GM19035 (cell line): Measurements from ENCODE around the gene OGDH.
A peak's percentile ranks its signal among the peaks of the same experiment; 100 is the strongest.

ENCODE experiments used
- ATAC-seq: cut with Tn5 transposase; IDR thresholded peaks from one replicate; pipeline ENCODE4 v1.9.1; 2021; ENCODE audit not compliant: unreplicated experiment

OGDH gene

DNA sequence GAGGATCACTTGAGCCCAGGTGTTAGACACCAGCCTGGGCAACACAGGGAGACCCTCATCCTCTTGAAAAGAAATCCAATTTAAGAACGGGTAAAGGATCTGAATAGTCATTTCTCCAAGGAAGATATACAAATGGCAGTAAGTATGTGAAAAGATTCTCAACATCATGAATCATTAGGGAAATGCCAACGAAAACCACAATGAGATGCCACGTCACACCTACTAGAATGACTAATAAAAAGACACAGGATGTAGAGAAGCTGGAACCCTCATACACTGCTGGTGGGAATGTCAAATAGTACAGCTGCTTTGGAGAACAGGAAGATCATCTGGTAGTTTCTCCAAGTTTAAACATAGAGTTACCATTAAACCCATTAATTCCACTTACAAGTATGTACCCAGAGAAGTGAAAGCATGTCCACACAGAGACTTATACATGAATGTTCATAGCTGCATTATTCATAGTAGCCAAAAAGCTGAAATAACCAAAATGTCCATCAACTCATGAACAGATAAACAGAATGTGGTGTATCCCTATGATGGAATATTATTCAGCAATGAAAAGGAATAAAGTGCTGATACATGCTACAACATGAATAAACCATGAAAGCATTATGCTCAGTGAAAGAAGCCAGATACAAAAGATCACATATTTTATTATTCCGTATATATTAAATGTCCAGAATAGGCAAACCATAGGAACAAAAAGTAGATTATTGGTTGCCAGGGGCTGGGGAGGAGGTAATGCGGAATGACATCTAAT is 129.2 kb downstream of the OGDH start:
- ATAC-seq: no peak

DNA sequence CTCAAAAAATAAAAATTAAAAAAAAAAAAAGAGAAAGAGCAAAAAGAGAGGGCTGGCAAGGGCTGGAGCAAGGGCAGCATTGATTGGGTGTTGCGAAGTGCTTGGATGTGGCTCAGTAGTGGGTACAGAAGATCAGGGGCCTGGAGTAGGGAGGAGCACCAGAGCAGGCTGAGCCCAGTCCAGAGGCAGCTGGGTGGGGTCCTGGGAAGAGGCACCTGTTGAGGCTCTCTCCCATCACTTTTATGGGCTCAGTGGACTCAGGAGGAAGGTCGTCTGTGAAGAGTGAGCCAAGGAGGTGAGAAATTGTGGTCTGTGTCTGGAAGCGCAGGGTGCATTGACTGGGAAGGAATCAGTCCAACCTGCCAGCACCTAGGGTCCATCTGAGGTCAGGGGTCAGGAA is 130.5 kb downstream of the OGDH start:
- no peak for ATAC-seq

DNA sequence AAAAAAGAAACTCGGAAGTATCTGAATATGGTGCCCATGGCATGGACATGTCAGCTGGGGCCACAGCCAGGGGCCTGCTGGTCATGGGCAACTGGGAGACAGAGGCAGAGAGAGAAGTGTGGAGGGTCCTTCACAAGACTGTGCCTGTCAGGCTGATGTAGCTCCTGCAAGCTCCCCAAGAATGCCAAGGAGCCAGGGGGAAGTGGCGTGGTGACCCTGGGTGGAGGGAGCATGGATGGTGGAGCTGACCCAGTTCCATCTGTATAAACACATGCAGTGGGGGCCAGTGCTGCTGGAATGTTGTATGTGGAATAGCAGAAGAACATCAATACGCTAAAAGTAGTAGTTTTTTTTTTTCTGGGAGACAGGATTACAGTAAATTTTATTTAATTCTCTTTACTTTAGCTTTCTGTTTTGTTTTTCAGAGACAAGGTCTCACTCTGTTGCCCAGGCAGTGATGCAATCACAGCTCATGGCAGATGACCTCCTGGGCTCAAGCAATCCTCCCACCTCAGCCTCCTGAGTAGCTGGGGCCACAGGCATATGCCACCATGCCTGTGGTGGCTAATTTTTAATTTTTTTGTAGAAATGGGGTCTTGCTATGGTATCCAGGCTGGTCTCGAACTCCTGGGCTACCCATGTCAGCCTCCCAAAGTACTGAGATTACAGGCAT is 131.8 kb downstream of the OGDH start:
- no peak for ATAC-seq

DNA sequence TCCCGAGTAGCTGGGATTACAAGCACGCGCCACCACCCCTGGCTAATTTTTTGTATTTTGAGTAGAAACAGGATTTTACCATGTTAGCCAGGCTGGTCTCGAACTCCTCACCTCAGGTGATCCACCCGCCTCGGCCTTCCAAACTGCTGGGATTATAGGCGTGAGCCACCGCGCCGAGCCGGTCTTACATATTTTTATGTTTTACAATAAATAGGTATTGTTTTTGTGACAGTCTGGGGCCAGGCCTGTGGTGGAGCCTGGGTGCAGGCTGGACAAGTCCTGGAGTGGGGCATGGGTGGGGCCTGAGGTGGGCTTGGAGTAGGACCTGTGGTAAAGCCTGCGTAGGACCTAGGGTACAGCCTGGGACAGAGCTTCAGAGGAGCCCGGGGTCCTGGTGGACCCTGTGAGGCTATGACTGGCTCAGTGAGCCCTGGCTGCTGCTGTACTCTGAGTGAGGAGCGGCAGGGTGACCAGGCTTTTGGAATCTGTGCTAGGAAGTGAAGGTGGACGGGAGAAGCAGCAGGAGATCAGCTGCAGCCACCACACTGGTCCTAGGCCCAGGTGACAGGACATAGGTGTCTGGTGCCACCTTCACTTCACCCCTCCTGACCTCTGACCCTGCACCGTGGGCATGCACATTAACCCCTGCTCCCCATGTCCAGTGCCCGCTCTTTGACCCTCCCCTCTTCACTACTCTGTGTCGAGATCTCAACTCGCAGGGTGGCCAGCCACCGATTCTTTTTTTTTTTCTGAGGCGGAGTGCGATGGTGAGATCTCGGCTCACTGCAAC is 132.6 kb downstream of the OGDH start:
- ATAC-seq: no peak

DNA sequence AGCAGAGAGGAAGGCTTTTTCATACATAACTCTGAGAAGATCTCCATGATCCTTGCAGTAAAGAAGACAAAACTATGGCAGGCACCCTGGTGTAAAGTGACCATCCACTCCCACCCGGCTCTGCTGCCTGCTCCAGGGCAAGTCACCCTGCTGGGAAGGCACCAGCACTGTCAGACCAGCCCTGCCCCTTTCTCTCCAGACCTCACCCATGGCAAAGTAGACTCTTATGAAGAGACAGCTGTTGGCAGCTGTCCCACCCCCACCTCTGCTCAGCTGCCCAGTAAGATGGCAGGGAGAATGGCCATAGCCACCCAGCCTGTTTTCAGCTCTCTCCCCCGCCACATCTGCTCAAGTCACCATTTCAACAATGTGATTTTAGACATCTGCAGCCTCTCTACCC is 133.6 kb downstream of the OGDH start:
- ATAC-seq: no peak

DNA sequence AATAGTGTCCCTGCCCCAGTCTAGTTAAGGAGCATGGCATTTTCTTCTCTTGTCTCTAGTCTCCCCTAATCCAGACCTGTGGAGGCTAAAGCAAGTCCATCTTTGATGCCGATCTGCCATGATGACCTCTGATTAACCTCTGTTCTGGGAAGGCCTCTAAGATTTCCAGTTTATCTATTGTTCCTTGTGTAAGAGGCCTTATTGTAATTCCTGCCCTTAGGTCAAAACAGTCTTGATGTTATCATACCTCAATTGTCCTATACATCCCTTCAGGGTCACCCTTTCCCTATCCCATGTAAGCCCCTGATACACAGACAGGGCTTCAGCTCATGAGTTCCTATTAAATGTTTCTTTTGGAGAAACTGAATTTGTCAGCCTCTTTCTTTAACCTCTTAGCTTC is 137.3 kb downstream of the OGDH start:
- ATAC-seq: no peak

DNA sequence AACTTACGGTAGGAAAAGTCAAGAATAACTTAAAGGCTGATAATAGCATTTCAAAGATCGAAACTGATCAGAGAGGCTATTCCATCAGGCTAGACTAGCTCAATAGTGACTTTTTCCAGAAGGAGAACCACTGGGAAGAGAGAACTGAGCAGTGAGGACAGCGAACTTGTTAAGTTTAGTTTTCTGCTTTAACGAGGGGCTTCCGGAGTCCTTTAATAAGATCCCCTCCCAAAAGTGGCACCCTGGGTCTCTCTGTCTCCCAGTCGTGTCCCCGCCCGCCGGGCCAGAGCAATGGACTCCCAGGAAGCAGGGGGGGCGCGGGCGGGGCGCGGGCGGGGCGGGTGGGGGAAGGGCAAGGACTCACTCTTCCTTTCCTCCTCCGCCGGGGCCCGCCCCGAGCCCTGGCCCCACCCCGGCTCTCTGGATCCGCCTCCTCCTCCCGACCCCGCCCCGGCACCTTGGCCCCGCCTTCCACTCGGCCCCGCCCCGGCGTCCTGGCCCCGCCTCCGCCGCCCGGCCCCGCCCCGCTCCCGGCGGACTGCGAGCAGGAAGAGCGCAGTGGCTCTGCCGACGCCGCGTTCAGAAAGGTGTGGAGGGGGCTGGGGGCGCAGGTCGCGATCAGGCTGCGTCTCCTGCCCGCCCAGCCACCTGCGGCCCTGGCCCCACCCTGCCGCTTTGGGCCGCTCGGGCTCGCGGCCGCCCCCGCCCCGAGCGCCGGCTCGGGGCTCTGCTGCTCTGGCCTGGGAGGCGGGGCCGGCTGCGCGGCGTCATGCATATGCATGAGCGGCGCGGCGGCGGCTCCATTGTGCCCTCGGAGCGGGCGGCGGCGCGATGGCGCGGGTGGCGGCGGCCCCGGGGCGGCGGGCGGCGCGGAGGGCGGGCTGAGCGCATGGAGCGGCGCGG is 141.9 kb downstream of the OGDH start, which contains the start of gene ZMIZ2:
Gene ZMIZ2 (plus strand): TSS at position 803 of the 903 bp plus-strand sequence. CDS start 7,403 bp downstream, outside the sequence.
- ATAC-seq: peak; percentile 72

DNA sequence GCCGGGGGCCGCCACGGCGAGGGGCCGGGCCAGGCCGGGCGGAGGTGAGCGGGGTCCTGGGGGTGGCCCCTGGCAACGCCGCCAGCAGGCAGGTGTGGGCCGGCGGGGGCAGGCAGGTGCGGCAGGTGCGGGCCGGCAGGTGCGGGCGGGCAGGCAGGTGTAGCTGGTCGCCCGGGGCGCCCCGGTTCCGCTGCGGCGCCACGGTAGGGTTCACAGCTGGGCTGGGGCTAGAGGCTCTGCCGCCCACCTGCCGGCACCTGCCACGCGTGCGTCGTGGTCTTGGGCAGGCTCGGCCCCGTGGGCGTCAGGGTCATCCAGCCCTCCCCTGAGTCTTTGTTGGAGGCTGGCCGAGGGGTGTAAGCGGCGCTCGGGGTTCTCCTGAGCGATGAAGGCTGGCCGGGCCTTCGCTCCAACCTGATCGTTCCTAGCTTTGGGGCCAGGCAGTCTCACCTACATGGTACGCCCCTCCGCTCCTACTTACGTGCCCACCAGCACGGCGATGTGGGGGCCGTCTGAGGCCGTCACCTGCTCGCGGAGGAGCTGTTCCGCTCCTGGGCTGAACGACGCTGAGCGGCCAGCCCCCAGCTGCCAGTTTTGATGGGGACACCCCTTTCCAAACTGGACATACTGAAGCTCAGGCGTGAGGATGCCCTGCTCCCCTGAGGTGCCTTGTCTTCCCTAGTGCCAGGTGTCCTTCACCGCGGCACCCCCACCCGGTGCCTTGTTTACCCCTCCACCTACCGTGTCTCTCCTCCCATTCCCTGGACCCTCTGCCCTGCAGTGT is 142.7 kb downstream of the OGDH start:
- ATAC-seq: peak; percentile 32

DNA sequence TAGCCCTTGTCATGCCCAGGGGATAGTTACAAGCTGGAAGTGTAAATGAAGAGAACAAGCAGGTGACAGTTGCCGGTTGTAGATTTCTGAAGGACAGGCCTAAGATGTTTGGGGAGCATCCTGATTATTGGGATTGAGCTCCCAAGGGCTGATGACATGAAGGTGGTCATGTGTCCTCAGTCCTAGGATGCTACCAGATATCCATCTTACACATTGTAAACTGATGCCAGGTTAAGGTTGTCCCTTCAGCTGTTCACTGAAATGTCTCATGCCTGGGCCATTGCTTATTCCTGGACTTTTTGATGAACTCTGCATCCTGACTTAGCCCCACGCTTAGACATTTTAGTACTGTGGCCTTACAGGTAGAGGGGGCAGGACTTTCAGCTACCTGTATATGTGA is 143.6 kb downstream of the OGDH start:
- no peak for ATAC-seq

DNA sequence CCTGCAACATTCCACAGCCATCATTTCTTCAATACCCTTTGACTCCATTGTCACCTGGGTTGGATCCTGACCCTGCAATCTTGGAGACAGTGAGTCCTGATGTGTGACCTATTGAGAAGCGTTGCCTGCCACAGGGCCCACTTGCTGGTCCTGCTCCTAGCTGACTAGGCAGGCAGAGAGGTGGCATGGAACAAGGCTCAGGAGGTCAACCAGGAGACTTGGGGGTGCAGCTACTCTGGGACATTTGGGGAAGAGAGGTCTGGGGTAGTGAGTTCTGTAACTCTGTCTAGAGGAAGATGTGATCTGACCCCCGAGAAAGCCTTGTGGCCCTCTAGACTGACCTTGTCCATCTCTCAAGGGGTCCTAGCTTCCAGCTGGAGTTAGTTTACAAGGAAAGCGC is 144.0 kb downstream of the OGDH start:
- ATAC-seq: no peak

DNA sequence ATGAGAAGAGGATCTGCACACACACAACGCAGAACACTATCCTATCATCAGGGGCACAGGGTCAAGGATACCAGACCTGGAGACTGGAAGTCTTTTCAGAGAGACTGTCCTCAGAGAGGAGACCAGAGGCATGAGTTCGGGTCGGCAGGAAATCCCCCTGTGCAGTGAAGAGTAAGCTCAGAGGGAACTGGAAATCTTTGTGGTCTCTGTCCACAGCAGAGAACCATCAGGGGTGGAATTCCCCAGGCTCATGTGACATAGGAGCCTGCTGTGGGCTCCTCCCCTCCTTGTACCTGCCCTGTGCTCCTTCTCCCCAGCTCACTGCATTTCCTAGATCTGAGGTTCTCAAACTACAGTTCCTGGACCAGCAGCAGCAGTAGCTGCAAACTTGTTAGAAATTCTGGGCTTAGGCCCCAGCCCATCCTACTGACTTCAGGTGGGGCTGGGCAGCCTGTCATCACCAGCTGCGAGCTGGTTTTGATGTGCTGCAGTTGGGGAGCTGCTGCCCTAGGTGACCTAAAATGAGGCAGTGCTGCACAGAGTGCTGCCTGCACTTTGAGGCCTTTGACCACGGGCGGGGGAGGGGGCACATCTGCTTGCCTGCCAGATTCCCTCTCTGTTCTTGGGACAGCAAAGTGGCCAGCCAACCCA is 144.6 kb downstream of the OGDH start:
- ATAC-seq: peak; percentile 41

DNA sequence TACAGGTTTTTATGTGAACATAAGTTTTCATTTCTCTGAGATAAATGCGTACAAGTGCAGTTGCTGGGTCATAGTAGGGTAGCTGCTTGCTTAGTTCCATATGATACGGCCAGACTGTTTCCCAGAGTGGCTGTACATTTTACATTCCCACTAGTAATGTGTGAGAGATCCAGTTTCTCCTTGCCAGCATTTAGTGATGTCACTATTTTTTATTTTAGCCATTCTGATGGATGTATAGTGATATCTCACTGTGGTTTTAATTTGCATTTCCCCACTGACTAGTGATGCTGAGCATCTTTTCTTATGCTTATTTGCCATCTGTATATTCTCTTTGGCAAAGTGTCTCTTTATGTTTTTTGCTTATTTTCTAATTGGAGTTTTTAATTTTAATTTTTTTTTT is 146.4 kb downstream of the OGDH start:
- no peak for ATAC-seq

DNA sequence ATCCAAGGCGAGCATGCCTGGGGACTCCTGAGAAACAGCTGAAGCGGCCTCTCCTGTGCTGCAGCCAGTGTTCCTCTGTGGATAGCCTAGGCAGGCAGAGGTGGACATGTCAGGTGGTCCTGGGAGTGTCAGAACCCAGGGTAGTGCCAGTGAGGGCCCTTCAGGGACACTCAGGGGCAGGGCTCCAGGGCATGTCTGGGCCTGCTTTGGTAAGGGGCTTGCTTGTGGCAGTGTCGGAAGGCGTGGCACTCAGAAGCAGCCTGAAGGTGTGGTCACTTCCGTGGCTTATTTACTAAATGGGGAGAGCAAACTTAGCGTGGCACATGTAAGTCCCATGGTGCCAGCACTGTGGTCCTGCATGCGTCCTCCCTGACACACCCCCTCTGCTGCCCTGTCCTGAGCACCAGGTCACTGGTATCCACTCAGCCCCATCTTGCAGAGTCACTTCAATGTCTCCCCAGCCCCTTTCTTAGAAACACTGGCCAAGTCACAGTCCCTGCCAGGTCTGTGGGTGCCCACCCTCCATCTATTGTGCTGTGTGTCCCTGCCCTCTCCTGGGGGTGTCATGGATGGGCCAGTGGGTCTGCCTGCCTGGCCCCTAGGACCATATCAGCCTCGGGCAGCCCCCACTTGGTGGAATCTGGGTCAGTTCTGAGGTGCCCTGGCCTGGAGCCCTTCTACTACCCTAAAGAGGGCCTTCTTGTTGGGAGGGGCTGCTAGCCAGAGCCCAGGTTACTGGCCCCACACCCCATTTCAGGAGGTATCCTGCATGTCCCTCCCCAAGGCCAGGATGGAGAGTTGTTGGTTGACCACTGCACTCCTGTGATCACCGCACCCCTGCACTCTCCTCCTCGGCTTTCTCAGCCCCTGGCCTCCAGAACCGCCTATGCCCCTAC is 148.6 kb downstream of the OGDH start:
- ATAC-seq: no peak

DNA sequence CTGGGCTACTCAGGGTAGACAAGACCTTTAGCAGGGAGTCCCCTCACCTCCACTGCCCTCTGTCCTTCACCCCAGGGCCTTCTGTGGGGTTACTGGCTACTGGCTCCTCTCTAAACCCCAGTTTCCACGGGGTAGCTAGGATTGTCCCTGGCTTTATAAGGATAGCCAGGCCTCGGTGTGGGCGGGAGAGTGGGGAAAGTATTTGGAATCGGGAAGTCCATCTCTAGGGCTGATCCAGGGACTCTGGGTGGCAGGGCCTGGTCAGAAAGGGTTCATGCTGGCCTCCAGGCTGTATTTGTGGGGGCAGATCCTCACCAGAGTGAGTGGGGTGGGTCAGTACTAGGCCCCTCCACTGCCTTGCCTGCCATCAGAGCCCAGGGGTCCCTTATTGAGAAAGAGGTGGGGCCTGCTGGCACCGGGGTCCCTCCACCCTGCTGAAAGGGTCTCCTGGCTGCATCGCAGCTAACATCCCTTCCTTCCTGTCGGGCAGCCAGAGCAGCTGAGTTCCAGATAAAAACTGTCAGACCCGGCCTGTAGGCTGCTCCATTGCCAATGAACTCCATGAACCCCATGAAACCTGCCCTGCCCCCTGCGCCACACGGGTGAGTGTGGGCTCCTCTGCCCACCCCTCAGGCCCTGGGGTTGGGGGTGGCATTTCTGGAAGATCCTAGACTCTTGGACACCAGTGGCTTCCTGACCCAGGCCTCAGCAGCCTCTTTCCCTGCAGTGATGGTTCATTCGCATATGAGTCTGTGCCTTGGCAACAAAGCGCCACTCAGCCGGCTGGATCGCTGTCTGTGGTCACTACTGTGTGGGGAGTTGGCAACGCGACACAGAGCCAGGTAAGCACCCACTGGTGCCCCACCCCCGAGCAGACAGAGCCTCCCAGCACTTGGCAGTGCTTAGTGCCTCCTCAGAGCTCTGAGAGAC is 149.5 kb downstream of the OGDH start:
- ATAC-seq: no peak

DNA sequence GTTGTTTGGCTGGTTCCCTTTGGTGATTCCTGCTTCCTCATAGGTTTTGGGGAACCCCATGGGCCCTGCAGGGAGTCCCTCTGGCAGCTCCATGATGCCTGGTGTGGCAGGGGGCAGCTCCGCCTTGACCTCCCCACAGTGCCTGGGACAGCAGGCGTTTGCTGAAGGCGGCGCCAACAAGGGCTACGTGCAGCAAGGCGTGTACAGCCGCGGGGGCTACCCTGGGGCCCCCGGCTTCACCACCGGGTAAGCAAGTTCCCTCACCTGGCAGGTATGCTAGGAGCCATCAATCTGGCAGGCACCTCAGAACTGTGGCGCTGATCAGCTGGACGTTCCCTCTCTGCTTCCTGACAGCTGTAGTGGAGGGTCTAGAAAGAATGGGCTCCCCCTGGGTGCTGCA is 150.5 kb downstream of the OGDH start:
- no peak for ATAC-seq

DNA sequence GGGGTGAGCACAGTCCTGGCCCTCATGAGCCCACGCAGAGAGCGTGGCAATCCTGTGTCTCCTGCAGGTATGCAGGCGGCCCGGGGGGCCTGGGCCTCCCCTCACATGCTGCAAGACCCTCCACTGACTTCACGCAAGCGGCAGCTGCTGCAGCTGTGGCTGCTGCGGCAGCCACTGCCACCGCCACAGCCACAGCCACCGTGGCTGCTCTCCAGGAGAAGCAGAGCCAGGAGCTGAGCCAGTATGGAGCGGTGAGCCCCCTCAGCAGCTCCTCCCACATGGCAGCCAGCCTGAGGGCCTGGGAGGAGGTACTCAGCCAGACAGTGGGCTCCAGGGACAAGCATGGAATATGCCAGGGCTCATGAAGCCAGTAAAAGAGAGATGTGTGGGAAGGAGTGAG is 150.9 kb downstream of the OGDH start:
- ATAC-seq: no peak

DNA sequence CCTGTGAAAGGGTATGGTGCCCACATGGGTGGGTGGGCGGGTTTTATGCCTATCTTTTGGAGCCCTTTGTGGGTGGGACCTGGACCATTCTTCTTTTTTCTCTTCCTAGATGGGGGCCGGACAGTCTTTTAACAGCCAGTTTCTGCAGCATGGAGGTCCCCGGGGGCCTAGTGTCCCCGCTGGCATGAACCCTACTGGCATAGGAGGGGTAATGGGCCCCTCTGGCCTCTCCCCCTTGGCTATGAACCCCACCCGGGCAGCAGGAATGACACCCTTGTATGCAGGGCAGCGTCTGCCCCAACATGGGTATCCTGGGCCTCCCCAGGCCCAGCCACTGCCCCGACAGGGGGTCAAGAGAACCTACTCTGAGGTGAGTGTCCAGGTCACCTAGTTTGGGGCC is 151.3 kb downstream of the OGDH start:
- no peak for ATAC-seq
